Measurements from ENCODE around the gene SLC25A34.

DNA sequence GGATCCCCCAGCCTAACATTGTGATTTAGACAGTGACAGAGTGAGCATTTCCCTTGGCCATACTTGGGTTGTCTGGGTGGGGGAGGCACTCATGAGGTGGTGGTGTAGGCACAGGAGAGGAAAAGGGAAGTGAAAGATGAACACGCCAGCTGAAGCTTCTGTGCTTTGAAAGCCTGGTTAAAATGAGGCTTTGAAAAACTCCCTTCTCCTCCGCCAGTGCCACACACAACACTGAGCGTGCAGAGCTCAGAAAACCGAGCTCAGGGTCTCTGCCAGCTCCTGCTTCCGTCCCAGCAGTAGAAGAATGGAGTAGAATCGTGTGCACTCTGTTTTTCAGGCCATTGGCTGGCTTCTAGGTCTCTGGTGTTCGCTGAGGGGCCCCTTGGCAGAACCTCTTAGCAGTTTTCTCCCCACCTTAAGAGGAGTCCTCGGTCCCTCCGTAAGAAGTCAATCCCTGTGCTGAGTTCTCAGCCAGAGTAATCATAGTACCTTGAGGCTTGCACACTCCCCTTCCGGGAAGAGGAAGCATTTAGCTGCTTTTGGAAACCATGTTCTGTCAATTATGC lies 39.0 kb upstream of the SLC25A34 start:
- TF ChIP-seq, protein P1, sequence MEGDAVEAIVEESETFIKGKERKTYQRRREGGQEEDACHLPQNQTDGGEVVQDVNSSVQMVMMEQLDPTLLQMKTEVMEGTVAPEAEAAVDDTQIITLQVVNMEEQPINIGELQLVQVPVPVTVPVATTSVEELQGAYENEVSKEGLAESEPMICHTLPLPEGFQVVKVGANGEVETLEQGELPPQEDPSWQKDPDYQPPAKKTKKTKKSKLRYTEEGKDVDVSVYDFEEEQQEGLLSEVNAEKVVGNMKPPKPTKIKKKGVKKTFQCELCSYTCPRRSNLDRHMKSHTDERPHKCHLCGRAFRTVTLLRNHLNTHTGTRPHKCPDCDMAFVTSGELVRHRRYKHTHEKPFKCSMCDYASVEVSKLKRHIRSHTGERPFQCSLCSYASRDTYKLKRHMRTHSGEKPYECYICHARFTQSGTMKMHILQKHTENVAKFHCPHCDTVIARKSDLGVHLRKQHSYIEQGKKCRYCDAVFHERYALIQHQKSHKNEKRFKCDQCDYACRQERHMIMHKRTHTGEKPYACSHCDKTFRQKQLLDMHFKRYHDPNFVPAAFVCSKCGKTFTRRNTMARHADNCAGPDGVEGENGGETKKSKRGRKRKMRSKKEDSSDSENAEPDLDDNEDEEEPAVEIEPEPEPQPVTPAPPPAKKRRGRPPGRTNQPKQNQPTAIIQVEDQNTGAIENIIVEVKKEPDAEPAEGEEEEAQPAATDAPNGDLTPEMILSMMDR (IDR thresholded peaks at IDR 0.05) = no peak
- no peak for TF ChIP-seq POLR2A (IDR thresholded peaks at IDR 0.05)
